Measurements from ENCODE around the gene TBC1D17.

TBC1D17 gene

GRCh38 chr19:49849433-49850220, 27.9 kb upstream of the TBC1D17 start:
- no peak for DNase-seq

- DNase-seq, result no peak
These were observed 27.3 kb upstream of the TBC1D17 start for GRCh38 chr19:49850221-49850486.

- DNase-seq, result peak; percentile 76
These were observed 26.8 kb upstream of the TBC1D17 start, which contains the start of gene PTOV1 for GRCh38 chr19:49850487-49851342. Gene PTOV1 (plus strand): TSS chr19:49851159.

DNA sequence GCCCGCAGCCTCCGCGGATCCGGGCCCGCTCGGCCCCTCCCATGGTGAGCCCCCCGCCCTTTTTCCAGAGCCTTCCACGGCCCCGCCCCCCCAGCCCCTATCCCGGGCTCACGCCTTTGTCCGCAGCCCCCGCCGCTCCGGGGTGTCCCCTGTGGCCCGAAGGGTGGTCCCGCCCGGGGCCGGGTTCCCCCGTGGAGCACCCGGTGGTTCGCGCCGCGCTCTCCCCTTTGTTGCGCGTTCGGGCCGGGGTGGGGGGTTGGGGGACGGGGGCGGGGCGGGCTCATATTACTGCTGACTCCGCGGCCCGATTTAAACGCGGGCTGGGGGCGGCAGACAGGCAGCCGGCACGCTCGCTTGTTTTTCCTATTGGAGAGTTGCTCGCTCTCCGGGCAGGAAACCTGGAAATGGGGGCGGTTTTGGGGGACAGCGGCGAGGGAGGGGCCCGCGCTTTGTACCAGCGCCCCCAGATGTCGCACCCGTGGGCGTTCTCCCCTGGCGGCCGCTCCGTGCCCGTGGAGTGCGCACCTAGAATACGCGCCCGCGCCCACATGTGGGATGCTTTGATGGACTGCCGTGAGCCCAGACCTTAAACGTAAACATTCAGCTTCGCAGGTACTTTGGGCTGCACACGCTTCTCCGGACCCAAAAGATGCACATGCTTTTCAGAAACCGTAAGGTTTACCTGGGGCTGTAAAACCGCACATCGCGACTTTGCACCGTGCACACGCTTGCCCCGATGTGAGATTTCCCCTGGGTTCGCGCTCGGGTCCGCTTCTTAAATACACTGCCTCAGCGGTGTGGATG, 25.8 kb upstream of the TBC1D17 start:
- peak; percentile 64 for DNase-seq

DNA sequence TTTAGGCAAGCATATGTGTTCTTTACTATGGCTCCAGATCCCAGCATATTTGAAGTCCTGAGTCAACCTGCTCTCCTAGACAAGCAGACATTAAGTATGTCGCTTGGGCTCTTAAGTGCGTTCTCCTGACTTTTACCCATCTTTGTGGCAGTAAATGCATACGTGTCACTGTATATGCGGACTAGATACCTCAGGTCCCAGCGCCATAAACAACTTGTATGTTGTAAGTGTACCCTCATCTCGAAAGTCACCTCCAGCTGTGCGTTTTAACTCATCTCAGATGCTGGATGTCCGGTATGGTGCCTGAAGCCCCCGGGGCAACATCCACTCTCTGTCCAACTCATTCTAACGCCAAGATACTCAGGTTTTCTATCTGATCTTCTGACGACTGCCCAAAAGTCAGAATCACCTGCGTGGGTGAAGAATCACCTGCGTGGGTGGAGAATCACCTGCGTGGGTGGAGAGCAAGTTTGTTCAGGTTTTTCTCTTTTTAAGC, 24.8 kb upstream of the TBC1D17 start:
- DNase-seq, result no peak

DNA sequence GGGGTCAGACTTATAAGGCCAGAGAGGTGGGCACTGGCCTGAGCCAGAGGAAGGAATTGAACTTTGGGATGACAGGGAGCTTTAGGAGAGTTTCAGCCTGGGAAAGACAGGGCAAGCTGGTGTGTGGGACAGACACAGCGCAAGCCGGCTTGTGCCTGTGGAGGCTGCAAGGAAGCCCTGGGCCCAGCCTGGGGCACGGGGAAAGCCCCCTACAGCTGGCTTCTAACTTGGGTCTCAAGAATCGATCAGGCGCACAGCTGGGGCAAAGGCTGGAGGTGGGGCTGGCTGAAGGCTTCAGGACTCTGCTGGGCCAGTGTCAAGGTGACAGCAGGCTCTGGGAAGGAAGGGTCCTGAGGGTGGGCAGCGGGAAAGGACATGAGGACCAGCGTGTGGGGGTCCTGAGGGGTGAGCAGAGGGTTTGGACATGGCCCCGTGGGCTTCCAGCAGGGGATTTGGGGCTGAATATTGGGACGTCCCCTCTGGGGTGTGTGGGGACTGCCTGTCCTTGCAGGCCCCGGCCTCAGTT, 23.6 kb upstream of the TBC1D17 start:
- no peak for DNase-seq

DNA sequence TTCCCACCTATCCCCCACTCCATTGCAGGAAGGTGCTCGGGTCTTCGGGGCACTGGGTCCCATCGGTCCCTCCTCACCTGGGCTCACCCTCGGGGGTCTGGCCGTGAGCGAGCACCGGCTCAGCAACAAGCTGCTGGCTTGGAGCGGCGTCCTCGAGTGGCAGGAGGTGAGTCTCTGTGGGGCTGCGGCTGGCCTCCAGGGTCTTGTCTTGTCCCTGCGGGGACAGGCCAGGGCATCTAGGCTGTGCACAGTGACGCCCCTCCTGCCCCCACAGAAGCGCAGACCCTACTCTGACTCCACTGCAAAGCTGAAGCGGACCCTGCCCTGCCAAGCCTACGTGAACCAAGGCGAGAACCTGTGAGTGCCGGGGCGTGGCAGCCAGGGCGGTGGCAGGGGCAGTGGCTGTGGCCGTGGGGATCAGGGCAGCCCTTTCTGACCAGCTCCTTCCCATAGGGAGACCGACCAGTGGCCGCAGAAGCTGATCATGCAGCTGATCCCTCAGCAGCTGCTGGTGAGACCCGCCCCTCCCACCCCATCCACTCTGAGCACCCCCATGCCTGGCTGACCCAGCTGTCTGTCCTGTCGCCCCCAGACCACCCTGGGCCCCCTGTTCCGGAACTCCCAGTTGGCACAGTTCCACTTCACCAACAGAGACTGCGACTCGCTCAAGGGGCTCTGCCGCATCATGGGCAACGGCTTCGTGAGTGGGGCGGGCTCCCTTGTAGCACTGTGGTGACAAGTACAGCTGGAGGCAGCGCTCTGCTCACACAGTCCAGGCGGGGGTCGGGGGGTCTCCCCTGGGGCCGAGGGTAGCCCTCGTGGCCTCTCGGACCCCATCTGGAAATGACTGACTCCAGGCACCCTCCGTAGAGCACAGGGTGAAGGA, 22.9 kb upstream of the TBC1D17 start:
- no peak for DNase-seq

DNA sequence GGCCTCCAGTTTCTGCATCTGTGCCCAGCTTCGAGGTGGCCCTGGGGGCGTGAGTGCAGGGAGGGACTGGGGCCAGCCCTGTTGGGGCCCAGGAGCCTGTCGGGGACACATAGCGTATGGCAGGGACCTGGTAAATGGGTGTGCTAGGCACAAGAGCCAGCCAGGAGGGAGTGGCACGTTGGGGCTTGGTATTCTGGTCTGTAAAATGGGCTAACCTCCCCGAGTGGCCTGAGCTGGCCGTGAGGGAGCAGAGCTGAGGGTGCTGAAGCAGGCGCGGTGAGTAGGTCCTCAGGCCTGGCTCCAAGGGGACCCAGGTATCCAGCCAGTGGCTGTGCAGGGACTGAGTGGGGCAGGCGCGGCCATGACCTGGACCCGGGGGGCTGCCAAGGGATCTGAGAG, 22.2 kb upstream of the TBC1D17 start:
- no peak for DNase-seq

GRCh38 chr19:49855676-49856573, 21.6 kb upstream of the TBC1D17 start:
- DNase-seq, result no peak

DNA sequence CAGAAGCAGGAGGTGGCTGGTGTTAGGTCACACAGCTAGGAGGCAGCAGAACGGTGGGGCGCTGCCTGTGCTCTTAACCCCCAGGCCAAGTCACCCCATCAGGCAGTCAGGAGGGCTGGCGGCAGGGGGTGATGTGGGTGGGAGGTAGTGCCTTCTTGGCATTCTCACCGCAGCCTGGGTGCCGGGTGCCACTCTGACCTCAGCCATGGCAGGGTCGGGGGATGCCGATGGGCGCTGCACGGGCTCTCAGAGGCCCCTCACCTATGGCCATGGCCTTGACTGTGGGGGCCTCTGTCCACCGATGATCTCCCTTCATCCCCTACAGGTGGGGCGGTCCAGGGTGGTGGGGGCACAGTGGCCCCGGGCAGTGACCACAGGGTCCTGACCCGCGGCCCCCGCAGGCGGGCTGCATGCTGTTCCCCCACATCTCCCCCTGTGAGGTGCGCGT, 20.9 kb upstream of the TBC1D17 start:
- no peak for DNase-seq

DNA sequence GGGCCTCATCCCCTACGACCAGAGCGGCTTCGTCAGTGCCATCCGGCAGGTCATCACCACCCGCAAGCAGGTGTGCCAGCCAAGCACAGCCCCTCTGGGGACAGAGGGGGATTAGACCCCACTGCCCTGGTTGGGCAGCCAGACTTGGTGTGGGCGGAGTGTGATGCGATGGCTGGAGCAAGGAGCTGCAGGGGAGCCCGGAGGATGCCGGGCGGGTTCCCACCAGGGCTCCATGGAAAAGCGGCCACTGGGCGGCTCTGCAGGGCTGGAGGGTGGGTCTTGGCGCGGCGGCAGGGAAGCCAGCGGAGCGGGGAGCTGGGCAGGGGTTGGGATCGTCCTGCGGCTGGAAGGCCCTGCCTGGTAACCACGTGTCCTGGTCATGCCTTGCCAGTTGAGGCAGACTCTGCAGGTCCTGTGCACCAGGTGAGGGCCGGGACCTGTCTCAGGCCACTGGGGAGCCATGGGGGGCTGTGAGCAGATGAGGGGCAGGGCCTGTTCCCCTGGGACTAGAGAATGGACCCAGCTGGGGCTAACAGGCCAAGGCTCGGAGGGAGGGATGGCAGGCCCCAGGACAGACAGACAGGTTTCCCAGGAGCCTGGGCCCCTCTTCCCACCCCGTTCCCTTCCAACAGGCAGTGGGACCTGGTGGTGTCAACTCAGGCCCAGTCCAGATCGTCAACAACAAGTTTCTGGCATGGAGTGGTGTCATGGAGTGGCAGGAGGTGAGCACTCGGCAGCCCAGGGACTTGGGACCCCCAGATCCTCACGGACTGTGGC, 20.3 kb upstream of the TBC1D17 start:
- no peak for DNase-seq

- DNase-seq, result no peak
These were observed 19.7 kb upstream of the TBC1D17 start for GRCh38 chr19:49857838-49858087.

DNA sequence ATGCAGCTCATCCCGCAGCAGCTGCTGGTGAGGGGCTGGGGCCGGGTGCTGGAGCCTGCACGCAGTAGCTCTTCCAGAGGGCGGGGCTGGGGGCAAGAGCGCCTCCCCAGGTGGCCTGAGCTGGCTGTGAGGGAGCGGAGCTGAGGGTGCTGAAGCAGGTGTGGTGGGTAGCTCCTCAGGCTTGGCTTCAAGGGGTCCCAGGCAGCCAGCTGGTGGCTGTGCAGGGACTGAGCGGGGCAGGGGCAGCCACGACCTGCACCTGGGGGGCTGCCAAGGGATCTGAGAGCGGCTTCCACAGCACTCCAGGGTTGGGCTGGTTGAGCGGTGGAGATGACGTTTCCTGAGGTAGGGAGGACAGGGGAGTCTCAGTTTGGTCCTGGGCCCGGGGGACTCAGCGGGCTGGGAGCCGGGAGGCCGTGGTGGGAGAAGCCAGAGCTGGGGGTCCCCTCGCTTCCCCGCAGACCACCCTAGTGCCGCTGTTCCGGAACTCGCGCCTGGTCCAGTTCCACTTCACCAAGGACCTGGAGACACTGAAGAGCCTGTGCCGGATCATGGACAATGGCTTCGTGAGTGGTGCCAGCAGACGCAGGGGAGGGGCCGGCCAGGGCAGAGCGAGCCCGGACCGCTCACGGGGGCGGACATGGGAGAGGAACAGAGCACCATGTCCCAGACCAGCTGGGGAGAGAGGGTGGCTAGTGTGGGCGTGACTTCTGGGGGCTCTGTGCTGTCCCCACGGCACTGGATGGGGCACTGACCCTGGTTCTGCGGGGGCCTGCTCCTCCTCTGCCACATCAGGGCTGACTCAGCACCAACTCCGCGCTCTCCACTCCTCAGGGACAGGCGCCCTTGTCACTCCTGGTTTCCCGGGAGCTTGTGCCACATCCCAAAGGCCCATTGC, 19.2 kb upstream of the TBC1D17 start:
- no peak for DNase-seq

- no peak for DNase-seq
These were observed 17.7 kb upstream of the TBC1D17 start for GRCh38 chr19:49859682-49860335.

- DNase-seq, result no peak
These were observed 17.0 kb upstream of the TBC1D17 start for GRCh38 chr19:49860336-49861102.

GRCh38 chr19:49861107-49861506, 16.4 kb upstream of the TBC1D17 start:
- DNase-seq, result no peak

- DNase-seq, result no peak
These were observed 15.7 kb upstream of the TBC1D17 start for GRCh38 chr19:49861541-49862378.
